Ishikawa (cell line): ENCODE data around the gene DNAJC15.
A peak's percentile ranks its signal among the peaks of the same experiment; 100 is the strongest.

Experiments
- CEBPB ChIP-seq: IDR thresholded peaks from 2 replicates; pipeline ENCODE4 v1.6.1; 2012
- CREB1 ChIP-seq: IDR thresholded peaks from 2 replicates; pipeline ENCODE4 v1.6.1; 2012; ENCODE audit warnings: low read depth
- EGR1 ChIP-seq: IDR thresholded peaks from 2 replicates; pipeline ENCODE4 v1.6.1; 2012
- FOXM1 ChIP-seq: IDR thresholded peaks from 2 replicates; pipeline ENCODE4 v1.6.1; 2012; ENCODE audit warnings: low read depth, borderline replicate concordance
- NFIC ChIP-seq: IDR thresholded peaks from 2 replicates; pipeline ENCODE4 v1.6.1; 2012
- TCF12 ChIP-seq: IDR thresholded peaks from 2 replicates; pipeline ENCODE4 v1.6.1; 2012; ENCODE audit warnings: low read depth
- TEAD4 ChIP-seq: IDR thresholded peaks from 2 replicates; pipeline ENCODE4 v1.6.1; 2012
- YY1 ChIP-seq: IDR thresholded peaks from 2 replicates; pipeline ENCODE4 v1.6.1; 2012; ENCODE audit warnings: low read depth
- ZBTB7A ChIP-seq: IDR thresholded peaks from 2 replicates; pipeline ENCODE4 v1.6.1; 2012; ENCODE audit warnings: low read depth
- TF ChIP-seq, protein P1 (sequence below): IDR thresholded peaks from 2 replicates; pipeline ENCODE4 v1.6.1; 2012

The DNAJC15 gene

DNA sequence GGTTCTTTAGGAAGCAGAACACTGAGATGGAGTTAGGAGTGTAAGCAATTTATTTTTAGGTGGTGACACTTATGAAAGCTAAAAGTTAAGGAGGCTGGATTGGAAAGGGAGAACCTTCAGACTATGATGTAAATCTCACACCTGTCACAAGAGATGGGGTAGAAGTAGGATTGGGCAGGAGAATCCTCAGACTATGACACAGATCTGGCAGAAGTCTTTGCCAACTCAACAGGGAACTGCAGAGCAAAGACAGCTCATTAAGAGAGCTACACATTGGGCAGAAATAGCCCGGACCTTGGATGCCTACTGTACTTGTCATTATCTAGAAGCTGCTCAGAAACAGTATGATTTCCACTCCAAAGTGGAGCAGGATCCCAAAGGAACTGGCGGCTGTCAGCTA is 134.4 kb downstream of the DNAJC15 start:
- TF ChIP-seq ZBTB7A (no peak), TCF12 (no peak), EGR1 (no peak), CEBPB (no peak), TEAD4 (no peak)
- TF ChIP-seq, protein P1, sequence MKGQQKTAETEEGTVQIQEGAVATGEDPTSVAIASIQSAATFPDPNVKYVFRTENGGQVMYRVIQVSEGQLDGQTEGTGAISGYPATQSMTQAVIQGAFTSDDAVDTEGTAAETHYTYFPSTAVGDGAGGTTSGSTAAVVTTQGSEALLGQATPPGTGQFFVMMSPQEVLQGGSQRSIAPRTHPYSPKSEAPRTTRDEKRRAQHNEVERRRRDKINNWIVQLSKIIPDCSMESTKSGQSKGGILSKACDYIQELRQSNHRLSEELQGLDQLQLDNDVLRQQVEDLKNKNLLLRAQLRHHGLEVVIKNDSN, result no peak

DNA sequence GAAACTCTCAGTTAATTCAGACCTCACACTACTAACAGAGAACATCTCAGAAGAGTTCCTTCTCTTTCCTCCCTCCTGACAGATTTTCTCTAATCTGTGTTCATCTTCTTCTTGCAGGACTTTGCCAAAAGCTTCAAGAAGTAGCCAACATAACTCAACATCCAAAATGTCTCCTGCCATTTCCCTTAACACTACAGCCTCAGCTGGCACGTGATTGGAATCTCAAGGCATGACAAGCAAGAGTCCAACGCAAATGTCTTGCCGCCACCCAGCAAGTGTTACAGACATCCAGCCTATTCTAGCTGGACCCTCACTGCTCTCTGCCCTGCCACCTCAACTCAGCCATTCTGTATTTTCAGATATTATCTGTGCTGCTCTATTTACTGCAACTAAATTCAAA is 135.1 kb downstream of the DNAJC15 start:
- TF ChIP-seq ZBTB7A, result no peak
- TF ChIP-seq CREB1, result no peak
- no peak for TF ChIP-seq CEBPB

- TF ChIP-seq NFIC (peak; percentile 53; the same call in 1 of the 2 replicates), EGR1 (no peak), CEBPB (no peak), YY1 (0 out of 2 replicates have a peak, but pooled peaks have one; percentile 42), FOXM1 (no peak), TEAD4 (0 out of 2 replicates have a peak, but pooled peaks have one; percentile 14)
These were observed 135.7 kb downstream of the DNAJC15 start for GRCh38 chr13:43159026-43159461.
